ENCODE data around the gene PGM5.

PGM5 gene

GRCh38 chr9:68502279-68502678, 145.9 kb downstream of the PGM5 start:
- no peaks in the 10 kb centered on the region for H3K9me3 ChIP-seq (ENCODE audit: control insufficient read depth, low read length)
- H3K36me3 ChIP-seq (ENCODE audit: control insufficient read depth, insufficient read depth, low read length): no peaks in the 10 kb centered on the region
- no peaks in the 10 kb centered on the region for H3K27me3 ChIP-seq (replicated peaks; ENCODE audit: control insufficient read depth, insufficient read depth, low read length, poor library complexity, severe bottlenecking)
- no peak for DNase-seq
- no peaks in the 10 kb centered on the region for H3K4me1 ChIP-seq (ENCODE audit: control insufficient read depth, insufficient read depth, low read length, poor library complexity, severe bottlenecking)
- H3K4me3 ChIP-seq (ENCODE audit: insufficient read depth, low read depth, low read length, poor library complexity, severe bottlenecking): no peak overlapping the region
- H3K27ac ChIP-seq (ENCODE audit: insufficient read depth, low read length, poor library complexity, severe bottlenecking): no peak overlapping the region

- H3K27ac ChIP-seq (ENCODE audit: insufficient read depth, low read length, poor library complexity, severe bottlenecking): no peak overlapping the region
- DNase-seq: no peak
- no peaks in the 10 kb centered on the region for H3K27me3 ChIP-seq (replicated peaks; ENCODE audit: control insufficient read depth, insufficient read depth, low read length, poor library complexity, severe bottlenecking)
- no peaks in the 10 kb centered on the region for H3K36me3 ChIP-seq (ENCODE audit: control insufficient read depth, insufficient read depth, low read length)
- no peaks in the 10 kb centered on the region for H3K4me1 ChIP-seq (ENCODE audit: control insufficient read depth, insufficient read depth, low read length, poor library complexity, severe bottlenecking)
- H3K4me3 ChIP-seq (ENCODE audit: insufficient read depth, low read depth, low read length, poor library complexity, severe bottlenecking): no peak overlapping the region
- H3K9me3 ChIP-seq (ENCODE audit: control insufficient read depth, low read length): no peaks in the 10 kb centered on the region
These were observed 149.4 kb downstream of the PGM5 start for GRCh38 chr9:68505681-68506409.

GRCh38 chr9:68506551-68506950, 150.1 kb downstream of the PGM5 start:
- no peaks in the 10 kb centered on the region for H3K36me3 ChIP-seq (ENCODE audit: control insufficient read depth, insufficient read depth, low read length)
- no peak for DNase-seq
- no peak overlapping the region for H3K4me3 ChIP-seq (ENCODE audit: insufficient read depth, low read depth, low read length, poor library complexity, severe bottlenecking)
- no peaks in the 10 kb centered on the region for H3K4me1 ChIP-seq (ENCODE audit: control insufficient read depth, insufficient read depth, low read length, poor library complexity, severe bottlenecking)
- H3K9me3 ChIP-seq (ENCODE audit: control insufficient read depth, low read length): no peaks in the 10 kb centered on the region
- no peaks in the 10 kb centered on the region for H3K27me3 ChIP-seq (replicated peaks; ENCODE audit: control insufficient read depth, insufficient read depth, low read length, poor library complexity, severe bottlenecking)
- H3K27ac ChIP-seq (ENCODE audit: insufficient read depth, low read length, poor library complexity, severe bottlenecking): no peak overlapping the region

- Histone ChIP-seq H3K4me3 (ENCODE audit: insufficient read depth, low read depth, low read length, poor library complexity, severe bottlenecking) (no peak overlapping the region), H3K27me3 (replicated peaks; ENCODE audit: control insufficient read depth, insufficient read depth, low read length, poor library complexity, severe bottlenecking) (no peaks in the 10 kb centered on the region), H3K9me3 (ENCODE audit: control insufficient read depth, low read length) (no peaks in the 10 kb centered on the region), H3K36me3 (ENCODE audit: control insufficient read depth, insufficient read depth, low read length) (no peaks in the 10 kb centered on the region), H3K4me1 (ENCODE audit: control insufficient read depth, insufficient read depth, low read length, poor library complexity, severe bottlenecking) (no peaks in the 10 kb centered on the region), H3K27ac (ENCODE audit: insufficient read depth, low read length, poor library complexity, severe bottlenecking) (no peak overlapping the region)
- no peak for DNase-seq
These were observed 150.9 kb downstream of the PGM5 start for GRCh38 chr9:68507130-68507805.

GRCh38 chr9:68507806-68508145, 151.4 kb downstream of the PGM5 start:
- Histone ChIP-seq H3K9me3 (ENCODE audit: control insufficient read depth, low read length) (no peaks in the 10 kb centered on the region), H3K27me3 (replicated peaks; ENCODE audit: control insufficient read depth, insufficient read depth, low read length, poor library complexity, severe bottlenecking) (no peaks in the 10 kb centered on the region), H3K36me3 (ENCODE audit: control insufficient read depth, insufficient read depth, low read length) (no peaks in the 10 kb centered on the region), H3K27ac (ENCODE audit: insufficient read depth, low read length, poor library complexity, severe bottlenecking) (no peak overlapping the region), H3K4me1 (ENCODE audit: control insufficient read depth, insufficient read depth, low read length, poor library complexity, severe bottlenecking) (no peaks in the 10 kb centered on the region), H3K4me3 (ENCODE audit: insufficient read depth, low read depth, low read length, poor library complexity, severe bottlenecking) (no peak overlapping the region)
- DNase-seq: no peak

GRCh38 chr9:68508547-68508946, 152.1 kb downstream of the PGM5 start:
- H3K27ac ChIP-seq (ENCODE audit: insufficient read depth, low read length, poor library complexity, severe bottlenecking): no peak overlapping the region
- H3K36me3 ChIP-seq (ENCODE audit: control insufficient read depth, insufficient read depth, low read length): no peaks in the 10 kb centered on the region
- H3K4me1 ChIP-seq (ENCODE audit: control insufficient read depth, insufficient read depth, low read length, poor library complexity, severe bottlenecking): no peaks in the 10 kb centered on the region
- H3K27me3 ChIP-seq (replicated peaks; ENCODE audit: control insufficient read depth, insufficient read depth, low read length, poor library complexity, severe bottlenecking): no peaks in the 10 kb centered on the region
- no peak overlapping the region for H3K4me3 ChIP-seq (ENCODE audit: insufficient read depth, low read depth, low read length, poor library complexity, severe bottlenecking)
- no peaks in the 10 kb centered on the region for H3K9me3 ChIP-seq (ENCODE audit: control insufficient read depth, low read length)
- DNase-seq: no peak

- no peak for DNase-seq
- H3K27me3 ChIP-seq (replicated peaks; ENCODE audit: control insufficient read depth, insufficient read depth, low read length, poor library complexity, severe bottlenecking): no peaks in the 10 kb centered on the region
- no peaks in the 10 kb centered on the region for H3K4me1 ChIP-seq (ENCODE audit: control insufficient read depth, insufficient read depth, low read length, poor library complexity, severe bottlenecking)
- H3K9me3 ChIP-seq (ENCODE audit: control insufficient read depth, low read length): no peaks in the 10 kb centered on the region
- H3K36me3 ChIP-seq (ENCODE audit: control insufficient read depth, insufficient read depth, low read length): no peaks in the 10 kb centered on the region
- H3K4me3 ChIP-seq (ENCODE audit: insufficient read depth, low read depth, low read length, poor library complexity, severe bottlenecking): no peak overlapping the region
- H3K27ac ChIP-seq (ENCODE audit: insufficient read depth, low read length, poor library complexity, severe bottlenecking): no peak overlapping the region
These were observed 153.3 kb downstream of the PGM5 start for GRCh38 chr9:68509689-68510088.

- no peak overlapping the region for H3K27ac ChIP-seq (ENCODE audit: insufficient read depth, low read length, poor library complexity, severe bottlenecking)
- H3K4me1 ChIP-seq (ENCODE audit: control insufficient read depth, insufficient read depth, low read length, poor library complexity, severe bottlenecking): no peaks in the 10 kb centered on the region
- no peaks in the 10 kb centered on the region for H3K27me3 ChIP-seq (replicated peaks; ENCODE audit: control insufficient read depth, insufficient read depth, low read length, poor library complexity, severe bottlenecking)
- no peak for DNase-seq
- H3K4me3 ChIP-seq (ENCODE audit: insufficient read depth, low read depth, low read length, poor library complexity, severe bottlenecking): no peak overlapping the region
- H3K9me3 ChIP-seq (ENCODE audit: control insufficient read depth, low read length): no peaks in the 10 kb centered on the region
- no peaks in the 10 kb centered on the region for H3K36me3 ChIP-seq (ENCODE audit: control insufficient read depth, insufficient read depth, low read length)
These were observed 157.0 kb downstream of the PGM5 start for GRCh38 chr9:68513385-68513784.

- no peaks in the 10 kb centered on the region for H3K4me1 ChIP-seq (ENCODE audit: control insufficient read depth, insufficient read depth, low read length, poor library complexity, severe bottlenecking)
- DNase-seq: no peak
- H3K27me3 ChIP-seq (replicated peaks; ENCODE audit: control insufficient read depth, insufficient read depth, low read length, poor library complexity, severe bottlenecking): no peaks in the 10 kb centered on the region
- H3K9me3 ChIP-seq (ENCODE audit: control insufficient read depth, low read length): no peaks in the 10 kb centered on the region
- H3K4me3 ChIP-seq (ENCODE audit: insufficient read depth, low read depth, low read length, poor library complexity, severe bottlenecking): no peak overlapping the region
- H3K27ac ChIP-seq (ENCODE audit: insufficient read depth, low read length, poor library complexity, severe bottlenecking): no peak overlapping the region
- H3K36me3 ChIP-seq (ENCODE audit: control insufficient read depth, insufficient read depth, low read length): no peaks in the 10 kb centered on the region
These were observed 157.6 kb downstream of the PGM5 start for GRCh38 chr9:68513981-68514380.

- no peak for DNase-seq
These were observed 159.1 kb downstream of the PGM5 start for GRCh38 chr9:68515326-68516017.

More at GRCh38 chr9:68515326-68516017, 159.1 kb downstream of the PGM5 start:
- no peak overlapping the region for H3K27ac ChIP-seq (ENCODE audit: insufficient read depth, low read length, poor library complexity, severe bottlenecking)
- no peaks in the 10 kb centered on the region for H3K4me1 ChIP-seq (ENCODE audit: control insufficient read depth, insufficient read depth, low read length, poor library complexity, severe bottlenecking)
- no peaks in the 10 kb centered on the region for H3K27me3 ChIP-seq (replicated peaks; ENCODE audit: control insufficient read depth, insufficient read depth, low read length, poor library complexity, severe bottlenecking)
- H3K9me3 ChIP-seq (ENCODE audit: control insufficient read depth, low read length): no peaks in the 10 kb centered on the region
- no peak overlapping the region for H3K4me3 ChIP-seq (ENCODE audit: insufficient read depth, low read depth, low read length, poor library complexity, severe bottlenecking)
- H3K36me3 ChIP-seq (ENCODE audit: control insufficient read depth, insufficient read depth, low read length): no peaks in the 10 kb centered on the region
